Trophoblast cell (in vitro differentiated cells and primary cell): ENCODE data around the gene TSR3.

Experiments
- DNase-seq, 2 donors: peaks; one replicate each; pipeline ENCODE4 v3.0.0-alpha.2; 2016
- H2AFZ ChIP-seq: 2 replicates; pipeline ENCODE4 v1.6.1; 2013; ENCODE audit warnings: low read length, moderate library complexity, mild to moderate bottlenecking; ENCODE audit not compliant: insufficient read depth, poor library complexity
- H2AK5ac ChIP-seq: 2 replicates; pipeline ENCODE4 v1.6.1; 2013; ENCODE audit warnings: mild to moderate bottlenecking, low read length
- H2BK120ac ChIP-seq: 2 replicates; pipeline ENCODE4 v1.6.1; 2013; ENCODE audit warnings: low read length, mild to moderate bottlenecking, moderate library complexity; ENCODE audit not compliant: insufficient read depth, poor library complexity
- H2BK12ac ChIP-seq: 2 replicates; pipeline ENCODE4 v1.6.1; 2013; ENCODE audit warnings: mild to moderate bottlenecking, low read length, moderate library complexity
- H2BK5ac ChIP-seq: 2 replicates; pipeline ENCODE4 v1.6.1; 2013; ENCODE audit warnings: low read length, low read depth, moderate library complexity, mild to moderate bottlenecking; ENCODE audit not compliant: poor library complexity
- H3K14ac ChIP-seq: 2 replicates; pipeline ENCODE4 v1.6.1; 2013; ENCODE audit warnings: mild to moderate bottlenecking, low read length
- H3K18ac ChIP-seq: 2 replicates; pipeline ENCODE4 v1.6.1; 2013; ENCODE audit warnings: mild to moderate bottlenecking, low read length
- H3K23ac ChIP-seq: 2 replicates; pipeline ENCODE4 v1.6.1; 2013; ENCODE audit warnings: low read length
- H3K27ac ChIP-seq: 2 replicates; pipeline ENCODE4 v1.5.1; 2013; ENCODE audit warnings: low read depth, mild to moderate bottlenecking, inconsistent platforms, low read length, moderate library complexity
- H3K27me3 ChIP-seq: 2 replicates; pipeline ENCODE4 v1.6.1; 2013; ENCODE audit warnings: inconsistent platforms, mild to moderate bottlenecking, low read length, moderate library complexity; ENCODE audit not compliant: insufficient read depth
- H3K36me3 ChIP-seq, 2 experiments: 1 replicate in 1 of 2; 2 replicates in 1 of 2; pipeline ENCODE4 v1.6.1; 2013; ENCODE audit warnings: low read length in 2 of 2, mild to moderate bottlenecking in 2 of 2, moderate library complexity in 1 of 2; ENCODE audit not compliant: insufficient read depth in 2 of 2, control insufficient read depth in 1 of 2
- H3K4ac ChIP-seq: 2 replicates; pipeline ENCODE4 v1.6.1; 2013; ENCODE audit warnings: low read depth, mild to moderate bottlenecking, low read length, moderate library complexity
- H3K4me1 ChIP-seq, 2 experiments: 1 replicate in 1 of 2; 2 replicates in 1 of 2; pipeline ENCODE4 v1.6.1; 2013; ENCODE audit warnings: low read length in 2 of 2, mild to moderate bottlenecking in 2 of 2, moderate library complexity in 1 of 2; ENCODE audit not compliant: insufficient read depth in 2 of 2, control insufficient read depth in 1 of 2
- H3K4me2 ChIP-seq: 2 replicates; pipeline ENCODE4 v1.6.1; 2013; ENCODE audit warnings: inconsistent platforms, mild to moderate bottlenecking, low read length, moderate library complexity
- H3K4me3 ChIP-seq: 2 replicates; pipeline ENCODE4 v1.5.1; 2013; ENCODE audit warnings: mild to moderate bottlenecking, low read depth, low read length, inconsistent platforms
- H3K79me1 ChIP-seq: one replicate; pipeline ENCODE4 v1.6.1; 2013; ENCODE audit warnings: low read length
- H3K79me2 ChIP-seq: 2 replicates; pipeline ENCODE4 v1.6.1; 2013; ENCODE audit warnings: low read length, mild to moderate bottlenecking; ENCODE audit not compliant: control insufficient read depth, insufficient read depth, poor library complexity
- H3K9ac ChIP-seq: 2 replicates; pipeline ENCODE4 v1.6.1; 2013; ENCODE audit warnings: mild to moderate bottlenecking, low read length
- H3K9me3 ChIP-seq: 2 replicates; pipeline ENCODE4 v1.6.1; 2013; ENCODE audit warnings: low read depth, mild to moderate bottlenecking, control low read depth, inconsistent platforms, low read length; ENCODE audit not compliant: insufficient read depth
- H4K12ac ChIP-seq: 2 replicates; pipeline ENCODE4 v1.6.1; 2013; ENCODE audit warnings: low read depth, mild to moderate bottlenecking, low read length, moderate library complexity
- H4K8ac ChIP-seq: 2 replicates; pipeline ENCODE4 v1.6.1; 2013; ENCODE audit warnings: low read depth, mild to moderate bottlenecking, low read length, moderate library complexity
- H4K91ac ChIP-seq: one replicate; pipeline ENCODE4 v1.6.1; 2013; ENCODE audit warnings: low read depth, mild to moderate bottlenecking, low read length, moderate library complexity
- WGBS: extraction: QIAGEN DNeasy Blood & Tissue Kit; methylation state at CpG from one replicate; pipeline ENCODE4 v1.1.7; 2013; ENCODE audit warnings: missing lambda C conversion rate; ENCODE audit not compliant: insufficient read length, insufficient coverage; ENCODE audit errors: extremely low coverage; 5-methylcytosine and 5-hydroxymethylcytosine counted together

The TSR3 gene

DNA sequence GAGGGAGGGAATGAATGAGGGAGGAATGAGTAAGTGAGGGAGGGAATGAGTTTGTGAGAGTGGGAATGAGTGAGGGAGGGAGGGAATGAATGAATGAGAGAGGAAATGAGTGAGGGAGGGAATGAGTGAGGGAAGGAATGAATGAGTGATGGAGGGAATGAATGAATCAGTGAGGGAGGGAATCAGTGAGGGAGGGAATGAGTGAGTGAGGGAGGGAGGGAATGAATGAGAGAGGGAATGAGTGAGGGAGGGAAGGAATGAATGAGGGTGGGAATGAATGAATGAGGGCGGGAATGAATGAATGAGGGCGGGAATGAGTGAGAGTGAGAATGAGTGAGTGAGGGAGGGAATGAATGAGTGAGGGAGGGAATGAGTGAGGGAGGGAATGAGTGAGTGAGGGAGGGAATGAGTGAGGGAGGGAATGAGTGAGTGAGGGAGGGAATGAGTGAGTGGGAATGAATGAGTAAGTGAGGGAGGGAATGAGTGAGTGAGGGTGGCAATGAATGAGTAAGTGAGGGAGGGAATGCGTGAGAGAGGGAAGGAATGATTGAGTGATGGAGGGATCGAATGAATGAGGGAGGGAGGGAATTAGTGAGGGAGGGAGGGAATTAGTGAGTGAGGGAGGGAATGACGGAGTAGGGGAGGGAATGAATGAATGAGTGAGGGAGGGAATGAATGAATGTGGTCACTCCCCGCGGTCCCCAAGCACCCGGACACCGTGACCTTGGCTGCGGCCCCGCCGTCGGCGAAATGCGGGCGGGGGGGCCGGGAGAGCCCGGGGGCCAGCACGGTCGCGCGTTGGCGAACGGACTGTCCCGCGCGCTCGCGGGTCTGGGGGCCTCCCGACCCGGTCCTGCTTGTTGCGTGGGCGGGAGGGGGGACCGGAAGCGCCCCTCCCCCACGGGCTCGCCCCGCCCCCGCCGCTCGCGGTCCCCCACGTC lies 43.4 kb downstream of the TSR3 start:
- peak overlapping the region; percentile 82 for H4K12ac ChIP-seq
- H2BK120ac ChIP-seq = peak overlapping the region; percentile 75
- peak overlapping the region; percentile 63 for H2BK5ac ChIP-seq
- peak overlapping the region; percentile 69 for H2AK5ac ChIP-seq
- H3K36me3 ChIP-seq = peaks cover 11 to 15% of the 10 kb centered on the region in 2 experiments
- H3K18ac ChIP-seq = peak overlapping the region; percentile 62
- H4K8ac ChIP-seq = peak overlapping the region; percentile 78
- no peak overlapping the region for H3K23ac ChIP-seq
- no peaks in the 10 kb centered on the region for H3K27me3 ChIP-seq
- H3K79me1 ChIP-seq = peaks cover 6% of the 10 kb centered on the region
- peak overlapping the region; percentile 78 for H3K27ac ChIP-seq
- H2AFZ ChIP-seq = peak overlapping the region; percentile 62
- peaks cover 11 to 16% of the 10 kb centered on the region in 2 experiments for H3K4me1 ChIP-seq
- no peak overlapping the region for H2BK12ac ChIP-seq
- H3K9ac ChIP-seq = peak overlapping the region; percentile 57
- peak overlapping the region; percentile 73 for H3K4me3 ChIP-seq
- no peaks in the 10 kb centered on the region for H3K9me3 ChIP-seq
- H3K4me2 ChIP-seq = peak overlapping the region; percentile 65
- peak overlapping the region; percentile 79 for H3K14ac ChIP-seq
- no peak overlapping the region for H3K4ac ChIP-seq
- WGBS = 100% methylated on average over 5 of the region's 43 CpGs
- DNase-seq = peak; percentile 49 to 64
- peak overlapping the region; percentile 81 for H4K91ac ChIP-seq
- H3K79me2 ChIP-seq = peaks cover 37% of the 10 kb centered on the region

DNA sequence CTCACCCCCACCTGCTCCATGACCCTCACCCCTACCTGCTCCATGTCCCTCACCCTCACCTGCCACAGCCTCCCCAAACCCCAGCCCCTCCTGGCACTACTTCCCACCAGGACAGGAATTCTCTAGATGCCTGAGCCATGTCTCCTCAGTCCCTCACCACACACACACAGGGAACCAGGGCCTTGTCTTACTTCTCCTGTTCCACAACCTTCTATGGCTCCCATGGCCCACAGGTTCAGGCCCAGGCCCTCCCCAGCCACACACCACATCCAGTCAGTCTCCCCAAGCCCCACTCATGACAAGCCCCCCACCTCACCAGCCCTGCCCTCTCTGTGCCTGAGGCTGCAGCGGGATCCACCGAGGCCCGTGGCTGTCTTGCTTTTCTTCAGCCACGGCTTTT lies 45.3 kb downstream of the TSR3 start:
- no CpG with 5 or more reads among the region's 4 CpGs for WGBS
- no peak overlapping the region for H3K4me2 ChIP-seq
- no peak overlapping the region for H4K12ac ChIP-seq
- H3K79me1 ChIP-seq = peaks cover 6% of the 10 kb centered on the region
- H3K4ac ChIP-seq = no peak overlapping the region
- no peak overlapping the region for H3K4me3 ChIP-seq
- H3K18ac ChIP-seq = no peak overlapping the region
- no peak overlapping the region for H3K23ac ChIP-seq
- no peak overlapping the region for H4K8ac ChIP-seq
- peaks cover 6 to 11% of the 10 kb centered on the region in 2 experiments for H3K4me1 ChIP-seq
- no peak overlapping the region for H3K27ac ChIP-seq
- H3K27me3 ChIP-seq = no peaks in the 10 kb centered on the region
- no peak overlapping the region for H2BK120ac ChIP-seq
- H2BK5ac ChIP-seq = no peak overlapping the region
- H2AFZ ChIP-seq = no peak overlapping the region
- H3K14ac ChIP-seq = no peak overlapping the region
- no peak overlapping the region for H2BK12ac ChIP-seq
- no peaks in the 10 kb centered on the region for H3K36me3 ChIP-seq
- H2AK5ac ChIP-seq = no peak overlapping the region
- peaks cover 19% of the 10 kb centered on the region for H3K79me2 ChIP-seq
- no peak for DNase-seq
- H3K9me3 ChIP-seq = peaks cover 1% of the 10 kb centered on the region
- H4K91ac ChIP-seq = no peak overlapping the region
- H3K9ac ChIP-seq = no peak overlapping the region

DNA sequence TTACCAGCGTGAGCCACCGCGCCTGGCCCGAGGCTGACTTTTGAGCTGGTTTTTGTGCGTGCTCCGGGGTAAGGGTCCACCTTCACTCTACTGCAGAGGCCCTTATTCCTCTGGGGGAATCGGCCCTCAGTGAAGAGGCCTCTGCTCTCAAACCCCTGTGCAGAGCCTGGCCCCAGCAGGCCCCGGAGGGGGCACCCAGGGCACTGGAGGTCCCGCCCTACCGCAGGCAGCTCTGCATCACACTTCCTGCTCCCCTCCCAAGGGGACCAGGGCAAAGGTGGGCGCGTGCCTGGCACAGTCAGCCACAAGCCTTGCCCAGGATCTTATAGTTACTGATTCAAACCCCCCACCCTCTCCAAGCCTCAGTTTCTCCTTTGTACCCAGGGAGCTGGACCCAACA lies 45.9 kb downstream of the TSR3 start:
- Histone ChIP-seq H3K18ac (no peak overlapping the region), H4K91ac (no peak overlapping the region), H3K4me3 (peak overlapping the region; percentile 16), H3K4me1 (peaks cover 8 to 9% of the 10 kb centered on the region in 2 experiments), H3K23ac (no peak overlapping the region), H2BK5ac (no peak overlapping the region), H3K79me2 (peaks cover 14% of the 10 kb centered on the region), H3K9me3 (peaks cover 1% of the 10 kb centered on the region), H3K4me2 (no peak overlapping the region), H3K4ac (no peak overlapping the region), H3K36me3 (no peaks in the 10 kb centered on the region), H4K8ac (no peak overlapping the region), H3K14ac (no peak overlapping the region), H3K27ac (no peak overlapping the region), H4K12ac (no peak overlapping the region), H3K9ac (no peak overlapping the region), H3K79me1 (peaks cover 9% of the 10 kb centered on the region), H2AFZ (no peak overlapping the region), H2AK5ac (no peak overlapping the region), H2BK12ac (no peak overlapping the region), H2BK120ac (no peak overlapping the region), H3K27me3 (no peaks in the 10 kb centered on the region)
- no peak for DNase-seq
- no CpG with 5 or more reads among the region's 12 CpGs for WGBS

DNA sequence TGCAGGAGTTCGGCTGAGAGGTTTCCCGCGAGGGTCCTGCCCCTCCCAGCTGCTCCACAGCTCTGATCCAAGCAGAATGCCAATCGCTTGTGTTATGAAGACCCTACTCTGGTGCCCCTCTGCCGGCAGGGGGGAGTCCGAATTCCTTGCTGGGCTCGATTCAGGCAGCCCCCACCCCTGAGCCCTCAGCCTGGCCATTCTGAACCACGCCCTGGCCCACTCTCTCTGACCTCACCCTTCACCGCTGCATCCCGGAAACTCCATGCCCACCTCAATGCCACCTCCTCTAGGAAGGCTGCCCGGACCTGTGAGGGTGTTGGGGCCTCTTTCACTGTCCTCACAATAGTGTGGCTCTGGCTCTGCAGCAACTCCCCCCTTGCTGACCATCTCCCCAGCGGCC lies 50.1 kb downstream of the TSR3 start:
- H2BK120ac ChIP-seq = no peak overlapping the region
- H4K91ac ChIP-seq = no peak overlapping the region
- peaks cover 1% of the 10 kb centered on the region for H3K9me3 ChIP-seq
- H3K4me2 ChIP-seq = no peak overlapping the region
- peaks cover 10 to 18% of the 10 kb centered on the region in 2 experiments for H3K4me1 ChIP-seq
- peaks cover 2% of the 10 kb centered on the region for H3K79me2 ChIP-seq
- peaks cover 10% of the 10 kb centered on the region for H3K79me1 ChIP-seq
- H3K18ac ChIP-seq = no peak overlapping the region
- no peak overlapping the region for H2BK5ac ChIP-seq
- H2BK12ac ChIP-seq = peak overlapping the region; percentile 24
- no peaks in the 10 kb centered on the region for H3K27me3 ChIP-seq
- no CpG with 5 or more reads among the region's 12 CpGs for WGBS
- peak overlapping the region; percentile 66 for H2AK5ac ChIP-seq
- peak overlapping the region; percentile 75 for H4K8ac ChIP-seq
- H3K27ac ChIP-seq = no peak overlapping the region
- no peak overlapping the region for H3K4me3 ChIP-seq
- H3K36me3 ChIP-seq = no peaks in the 10 kb centered on the region
- H2AFZ ChIP-seq = no peak overlapping the region
- no peak overlapping the region for H3K4ac ChIP-seq
- H4K12ac ChIP-seq = no peak overlapping the region
- DNase-seq = no peak
- H3K23ac ChIP-seq = no peak overlapping the region
- H3K14ac ChIP-seq = no peak overlapping the region
- no peak overlapping the region for H3K9ac ChIP-seq
